Measurements from ENCODE around the gene CFLAR. TPM values are rescaled to one million over a fixed set of nuclear protein-coding genes. Genes with fewer than 3 reads are reported as not detected.

CFLAR gene
- total RNA-seq, 4 donors from 2014 or later: 157 to 526 (median 297) TPM

DNA sequence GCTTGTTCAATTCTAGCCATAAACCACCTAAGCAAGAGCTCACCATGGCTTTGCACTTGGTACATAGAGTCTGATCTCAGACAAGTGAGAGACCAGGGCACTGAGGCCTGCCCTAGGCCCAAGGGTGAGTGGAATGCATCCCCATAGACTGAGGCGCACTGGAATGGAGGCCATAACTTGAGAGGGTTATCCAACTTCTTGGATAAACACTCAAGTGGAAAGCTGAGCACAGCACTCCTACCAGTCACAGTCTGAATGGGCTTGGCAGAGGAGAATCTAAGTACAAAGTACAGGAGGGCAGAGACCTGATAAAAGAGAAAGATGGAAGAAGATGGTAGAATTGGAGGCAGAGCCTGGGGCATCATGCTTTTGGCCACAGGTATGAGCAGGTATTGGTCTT lies 36.6 kb downstream of the CFLAR start:
- Histone ChIP-seq H3K9me3 (no peaks in the 10 kb centered on the region), H3K4me1 (peaks cover 0 to 56% (median 4%) of the 10 kb centered on the region in 4 donors), H3K4me3 (no peak overlapping the region), H3K36me3 (peaks cover 0 to 63% (median 2%) of the 10 kb centered on the region in 3 donors), H3K27me3 (no peaks in the 10 kb centered on the region), H3K27ac (peak overlapping the region; percentile 57 to 87 (median 67))
- TF ChIP-seq POLR2A (IDR thresholded peaks at IDR 0.05): no peak
- TF ChIP-seq, protein P1, sequence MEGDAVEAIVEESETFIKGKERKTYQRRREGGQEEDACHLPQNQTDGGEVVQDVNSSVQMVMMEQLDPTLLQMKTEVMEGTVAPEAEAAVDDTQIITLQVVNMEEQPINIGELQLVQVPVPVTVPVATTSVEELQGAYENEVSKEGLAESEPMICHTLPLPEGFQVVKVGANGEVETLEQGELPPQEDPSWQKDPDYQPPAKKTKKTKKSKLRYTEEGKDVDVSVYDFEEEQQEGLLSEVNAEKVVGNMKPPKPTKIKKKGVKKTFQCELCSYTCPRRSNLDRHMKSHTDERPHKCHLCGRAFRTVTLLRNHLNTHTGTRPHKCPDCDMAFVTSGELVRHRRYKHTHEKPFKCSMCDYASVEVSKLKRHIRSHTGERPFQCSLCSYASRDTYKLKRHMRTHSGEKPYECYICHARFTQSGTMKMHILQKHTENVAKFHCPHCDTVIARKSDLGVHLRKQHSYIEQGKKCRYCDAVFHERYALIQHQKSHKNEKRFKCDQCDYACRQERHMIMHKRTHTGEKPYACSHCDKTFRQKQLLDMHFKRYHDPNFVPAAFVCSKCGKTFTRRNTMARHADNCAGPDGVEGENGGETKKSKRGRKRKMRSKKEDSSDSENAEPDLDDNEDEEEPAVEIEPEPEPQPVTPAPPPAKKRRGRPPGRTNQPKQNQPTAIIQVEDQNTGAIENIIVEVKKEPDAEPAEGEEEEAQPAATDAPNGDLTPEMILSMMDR (IDR thresholded peaks at IDR 0.05): no peak
- DNase-seq: no peak

DNA sequence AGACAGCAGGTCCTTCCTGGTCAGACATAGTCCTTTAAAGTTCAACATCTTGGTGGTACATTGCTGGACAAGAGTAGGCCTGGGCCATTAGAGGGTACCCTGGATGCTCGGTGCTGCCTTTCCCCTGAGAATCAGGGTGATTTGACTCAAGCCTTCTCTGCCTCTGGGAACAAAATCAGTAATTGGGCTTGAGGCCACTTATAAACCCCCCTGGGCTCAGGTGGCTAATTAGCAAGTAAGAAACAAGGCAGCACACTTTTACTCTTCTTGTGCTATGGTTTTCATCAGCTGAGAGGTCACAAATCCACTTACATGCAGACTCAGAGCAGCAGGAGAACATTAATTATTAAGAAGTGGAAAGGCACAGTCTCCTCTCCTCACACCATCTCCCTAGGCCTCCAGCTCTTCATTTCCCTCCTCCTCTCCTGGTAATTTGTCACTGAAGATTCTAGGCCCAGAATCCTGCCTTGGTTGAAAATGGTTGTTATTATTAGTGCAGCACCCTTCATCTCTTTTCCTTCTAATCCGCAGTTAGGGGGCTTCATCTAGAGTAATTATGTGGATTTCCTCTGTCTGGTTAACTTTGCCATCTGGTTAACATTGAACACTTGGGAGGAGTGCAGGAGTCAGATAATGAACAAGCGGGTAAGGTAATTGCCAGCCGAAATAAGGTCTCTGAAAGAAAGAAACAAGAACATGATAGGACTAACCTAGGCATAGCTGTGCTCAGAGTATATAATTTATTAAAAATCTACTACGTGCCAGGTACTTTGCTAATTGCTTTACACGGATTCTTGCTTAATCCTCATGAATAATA lies 37.2 kb downstream of the CFLAR start:
- Histone ChIP-seq H3K4me3 (no peak overlapping the region), H3K4me1 (peaks cover 0 to 59% (median 7%) of the 10 kb centered on the region in 4 donors), H3K36me3 (peaks cover 0 to 69% (median 2%) of the 10 kb centered on the region in 3 donors), H3K27me3 (no peaks in the 10 kb centered on the region), H3K27ac (peak overlapping the region in 3 of 4 donors; percentile 6 to 87 (median 60)), H3K9me3 (no peaks in the 10 kb centered on the region)
- TF ChIP-seq, protein P1 (IDR thresholded peaks at IDR 0.05): no peak
- TF ChIP-seq POLR2A (IDR thresholded peaks at IDR 0.05): no peak
- DNase-seq: no peak

DNA sequence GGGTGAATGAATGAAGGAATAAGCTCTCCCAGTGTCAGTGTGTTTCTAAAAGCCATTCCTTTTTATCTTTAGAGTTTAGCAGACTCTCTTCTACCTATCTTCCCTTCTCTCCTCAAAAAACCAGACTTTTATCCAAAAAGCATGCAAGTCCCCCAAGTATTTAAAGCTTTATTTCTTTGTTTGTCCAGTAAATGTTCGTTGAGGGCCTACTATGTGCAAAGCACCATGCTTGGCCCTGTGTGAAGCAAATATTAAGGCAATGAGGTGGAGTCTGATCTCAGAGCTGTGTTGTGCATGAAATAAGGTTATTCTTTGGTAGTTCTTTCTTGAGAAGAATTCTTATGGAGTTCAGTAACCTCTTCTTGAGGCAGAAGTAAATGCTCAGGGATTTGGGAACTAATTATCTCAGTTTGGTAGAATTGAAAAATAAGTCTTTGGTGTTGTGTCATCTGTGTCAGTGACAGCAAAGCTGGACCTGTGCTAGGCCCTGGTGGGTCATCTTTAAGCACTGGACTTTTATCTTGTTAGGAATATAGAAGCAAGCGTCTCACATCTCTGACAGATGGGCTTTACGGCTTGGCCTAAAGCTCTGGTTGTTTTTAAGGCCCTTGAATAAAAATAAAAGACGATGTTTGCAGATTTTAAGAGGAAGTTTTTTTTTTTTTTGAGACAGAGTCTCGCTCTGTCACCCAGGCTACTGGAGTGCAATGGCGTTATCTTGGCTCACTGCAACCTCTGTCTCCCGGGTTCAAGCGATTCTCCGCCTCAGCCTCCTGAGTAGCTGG lies 38.8 kb downstream of the CFLAR start:
- TF ChIP-seq POLR2A (IDR thresholded peaks at IDR 0.05): no peak
- TF ChIP-seq, protein P1 (IDR thresholded peaks at IDR 0.05): no peak
- Histone ChIP-seq H3K9me3 (no peaks in the 10 kb centered on the region), H3K4me3 (no peak overlapping the region), H3K27me3 (no peaks in the 10 kb centered on the region), H3K4me1 (peaks cover 0 to 55% (median 11%) of the 10 kb centered on the region in 4 donors), H3K27ac (peak overlapping the region in 3 of 4 donors; percentile 7 to 75 (median 21)), H3K36me3 (peaks cover 0 to 81% (median 2%) of the 10 kb centered on the region in 3 donors)
- DNase-seq: no peak

DNA sequence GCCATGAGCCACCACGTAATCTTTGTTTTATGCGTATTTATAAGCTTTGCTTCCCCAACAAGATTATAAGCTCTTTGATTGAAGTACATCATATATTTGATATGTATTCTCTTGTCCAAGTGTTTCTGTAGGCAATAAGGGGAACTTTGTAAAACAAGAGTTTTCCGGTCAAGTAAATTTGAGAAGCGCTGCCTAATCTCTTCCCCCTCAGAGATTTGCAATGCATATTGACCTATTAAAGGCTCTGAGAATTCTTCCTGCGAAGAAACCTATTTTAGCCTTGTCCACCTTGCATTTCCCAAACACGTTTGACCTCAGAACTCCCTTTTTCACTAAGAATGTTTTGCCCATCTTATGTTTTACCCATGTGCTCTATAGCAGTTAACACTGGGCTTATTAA lies 40.1 kb downstream of the CFLAR start:
- no peak for DNase-seq
- no peaks in the 10 kb centered on the region for H3K9me3 ChIP-seq
- H3K4me1 ChIP-seq: peaks cover 0 to 43% (median 11%) of the 10 kb centered on the region in 4 donors
- H3K4me3 ChIP-seq: no peak overlapping the region
- no peaks in the 10 kb centered on the region for H3K27me3 ChIP-seq
- H3K36me3 ChIP-seq: peaks cover 2 to 84% (median 6%) of the 10 kb centered on the region in 3 donors
- H3K27ac ChIP-seq: peak overlapping the region in 3 of 4 donors; percentile 14 to 75 (median 23)
- TF ChIP-seq, protein P1 (IDR thresholded peaks at IDR 0.05): no peak
- TF ChIP-seq POLR2A (IDR thresholded peaks at IDR 0.05): no peak

DNA sequence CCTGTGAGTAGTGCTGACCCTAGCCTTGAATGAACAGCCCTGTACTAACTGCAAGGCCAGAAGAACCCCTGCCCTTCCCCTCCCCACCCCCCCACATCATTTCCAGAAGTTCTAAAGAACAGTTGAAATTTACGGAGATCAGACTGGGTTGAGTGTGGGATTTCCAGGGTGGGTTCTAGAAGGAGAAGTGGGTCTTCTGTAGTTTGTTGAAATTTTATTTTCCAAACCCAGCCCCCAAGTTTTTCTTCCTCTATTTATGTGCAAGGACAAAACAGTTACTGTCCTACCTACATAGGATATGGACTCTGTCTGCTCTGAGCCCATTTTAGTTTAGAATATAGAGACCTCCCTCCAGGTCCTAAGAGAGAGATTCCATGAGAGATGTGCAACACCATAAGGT lies 40.7 kb downstream of the CFLAR start:
- no peaks in the 10 kb centered on the region for H3K9me3 ChIP-seq
- H3K27me3 ChIP-seq: no peaks in the 10 kb centered on the region
- H3K36me3 ChIP-seq: peaks cover 2 to 90% (median 6%) of the 10 kb centered on the region in 3 donors
- H3K27ac ChIP-seq: peak overlapping the region in 3 of 4 donors; percentile 1 to 77 (median 75)
- TF ChIP-seq, protein P1 (IDR thresholded peaks at IDR 0.05): no peak
- no peak for TF ChIP-seq POLR2A (IDR thresholded peaks at IDR 0.05)
- H3K4me1 ChIP-seq: peaks cover 0 to 37% (median 11%) of the 10 kb centered on the region in 4 donors
- DNase-seq: no peak
- H3K4me3 ChIP-seq: no peak overlapping the region

Data from Peyer's patch (tissue), 4 donors.